ENCODE measurements around the gene BBX. TPM values are rescaled to one million over a fixed set of nuclear protein-coding genes. Genes with fewer than 3 reads are reported as not detected.

BBX gene
- total RNA-seq, 1 donor from 2014 or later, result 41.3 TPM

DNA sequence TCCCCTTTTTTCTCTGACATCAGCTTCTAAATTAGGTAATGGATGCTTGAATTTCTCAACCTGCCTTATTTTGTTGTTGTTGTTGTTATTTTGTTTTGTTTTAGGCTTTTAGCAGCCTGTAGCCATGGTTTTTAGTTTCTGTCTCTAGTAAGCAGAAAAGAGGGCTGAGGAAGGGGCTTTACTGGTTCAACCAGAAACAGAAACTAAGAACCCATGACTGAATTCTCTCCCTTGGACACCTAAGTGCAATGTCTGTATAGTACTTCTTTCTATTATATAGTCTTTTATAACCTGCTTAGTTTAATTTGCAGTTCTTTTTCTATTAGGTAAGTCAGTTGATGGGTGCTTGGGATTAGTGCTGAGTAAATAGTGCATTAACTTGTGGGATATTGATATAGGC lies 129.0 kb downstream of the BBX start:
- H3K9me3 ChIP-seq (replicated peaks), result no peaks in the 10 kb centered on the region
- no peaks in the 10 kb centered on the region for H3K27me3 ChIP-seq (ENCODE audit: low read depth)
- TF ChIP-seq, protein P1, sequence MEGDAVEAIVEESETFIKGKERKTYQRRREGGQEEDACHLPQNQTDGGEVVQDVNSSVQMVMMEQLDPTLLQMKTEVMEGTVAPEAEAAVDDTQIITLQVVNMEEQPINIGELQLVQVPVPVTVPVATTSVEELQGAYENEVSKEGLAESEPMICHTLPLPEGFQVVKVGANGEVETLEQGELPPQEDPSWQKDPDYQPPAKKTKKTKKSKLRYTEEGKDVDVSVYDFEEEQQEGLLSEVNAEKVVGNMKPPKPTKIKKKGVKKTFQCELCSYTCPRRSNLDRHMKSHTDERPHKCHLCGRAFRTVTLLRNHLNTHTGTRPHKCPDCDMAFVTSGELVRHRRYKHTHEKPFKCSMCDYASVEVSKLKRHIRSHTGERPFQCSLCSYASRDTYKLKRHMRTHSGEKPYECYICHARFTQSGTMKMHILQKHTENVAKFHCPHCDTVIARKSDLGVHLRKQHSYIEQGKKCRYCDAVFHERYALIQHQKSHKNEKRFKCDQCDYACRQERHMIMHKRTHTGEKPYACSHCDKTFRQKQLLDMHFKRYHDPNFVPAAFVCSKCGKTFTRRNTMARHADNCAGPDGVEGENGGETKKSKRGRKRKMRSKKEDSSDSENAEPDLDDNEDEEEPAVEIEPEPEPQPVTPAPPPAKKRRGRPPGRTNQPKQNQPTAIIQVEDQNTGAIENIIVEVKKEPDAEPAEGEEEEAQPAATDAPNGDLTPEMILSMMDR (IDR thresholded peaks at IDR 0.05; ENCODE audit: borderline replicate concordance), result no peak
- H3K36me3 ChIP-seq, result peaks cover 11% of the 10 kb centered on the region
- no peak overlapping the region for H3K27ac ChIP-seq (replicated peaks)
- H3K4me1 ChIP-seq, result peaks cover 4% of the 10 kb centered on the region
- DNase-seq, result no peak
- intact Hi-C loops (cut with micrococcal nuclease), result no loop called here
- no peak overlapping the region for H3K4me3 ChIP-seq

DNA sequence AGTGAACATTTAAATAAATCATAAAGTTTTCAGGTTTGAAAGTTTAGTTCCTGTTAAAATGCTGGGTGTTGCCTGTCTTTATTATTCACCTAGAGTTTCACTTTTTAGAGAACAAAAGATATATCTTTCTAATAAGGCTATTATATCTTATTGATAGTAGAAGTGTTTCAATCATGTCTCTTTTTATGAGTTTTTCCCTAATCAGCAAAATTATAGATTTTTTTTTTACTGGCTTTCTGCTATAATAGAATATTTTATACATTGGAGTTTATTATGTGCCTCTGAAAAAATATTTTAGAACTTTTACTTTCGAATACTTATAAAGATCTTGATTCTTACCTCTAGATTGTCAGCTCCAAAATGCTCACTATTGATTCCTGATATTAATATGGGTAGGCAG lies 131.5 kb downstream of the BBX start:
- no peak for DNase-seq
- Histone ChIP-seq H3K36me3 (no peaks in the 10 kb centered on the region), H3K4me1 (peaks cover 4% of the 10 kb centered on the region), H3K27ac (replicated peaks) (no peak overlapping the region), H3K4me3 (no peak overlapping the region), H3K27me3 (ENCODE audit: low read depth) (no peaks in the 10 kb centered on the region), H3K9me3 (replicated peaks) (no peaks in the 10 kb centered on the region)
- intact Hi-C loops (cut with micrococcal nuclease), result no loop called here
- TF ChIP-seq, protein P1 (IDR thresholded peaks at IDR 0.05; ENCODE audit: borderline replicate concordance), result no peak

DNA sequence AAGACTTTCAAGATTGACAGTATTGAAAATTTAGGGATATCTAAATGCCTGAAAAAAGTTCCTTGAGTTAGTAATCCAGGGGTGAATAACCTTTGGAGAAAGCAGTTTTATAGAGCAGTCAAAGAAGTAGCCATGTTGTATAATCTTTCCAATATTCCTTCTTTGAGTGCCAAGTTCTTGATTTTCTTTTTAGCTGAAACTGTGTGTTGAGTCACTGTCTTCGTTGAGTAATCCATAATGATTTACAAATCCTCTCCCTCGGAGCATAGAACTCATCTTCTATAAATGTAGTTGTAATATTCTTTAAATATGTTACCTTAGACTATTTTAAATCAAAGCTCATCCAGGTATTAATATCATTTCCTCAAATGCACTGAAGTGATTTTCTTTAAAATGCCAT lies 135.2 kb downstream of the BBX start:
- Histone ChIP-seq H3K36me3 (no peaks in the 10 kb centered on the region), H3K27me3 (ENCODE audit: low read depth) (no peaks in the 10 kb centered on the region), H3K27ac (replicated peaks) (no peak overlapping the region), H3K9me3 (replicated peaks) (no peaks in the 10 kb centered on the region), H3K4me3 (no peak overlapping the region), H3K4me1 (peaks cover 29% of the 10 kb centered on the region)
- TF ChIP-seq, protein P1 (IDR thresholded peaks at IDR 0.05; ENCODE audit: borderline replicate concordance), result no peak
- no peak for DNase-seq
- intact Hi-C loops (cut with micrococcal nuclease), result no loop called here

DNA sequence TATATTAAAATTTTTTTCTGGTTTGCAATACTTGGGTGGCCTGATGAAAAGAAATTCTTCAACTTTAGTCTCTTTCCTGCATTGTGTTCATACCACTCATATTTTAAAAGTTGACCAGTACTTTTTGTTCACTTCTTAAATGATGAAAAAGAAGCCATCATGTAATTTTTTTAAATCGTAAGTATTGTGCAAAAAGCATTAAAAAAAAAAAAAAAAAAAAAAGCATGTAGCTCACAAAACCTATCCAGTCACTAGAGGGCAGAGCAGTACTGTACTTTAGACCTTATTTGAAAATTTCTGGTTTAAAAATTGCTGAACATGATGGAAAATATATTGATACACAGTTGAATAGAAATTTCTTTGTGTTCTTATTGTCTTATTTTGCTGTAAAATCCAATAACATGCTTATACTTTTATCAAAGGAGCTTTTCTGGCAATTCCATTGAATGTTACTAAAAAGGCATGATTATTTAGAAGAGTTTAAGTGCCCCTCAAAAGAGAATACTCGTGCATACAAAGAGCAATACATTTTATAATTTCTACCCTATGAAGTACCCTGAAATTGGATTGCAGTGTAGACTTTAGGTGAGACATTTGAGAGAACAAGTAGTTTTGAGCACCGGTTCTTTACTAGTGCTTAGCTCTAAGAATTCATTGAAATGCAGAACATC lies 137.7 kb downstream of the BBX start:
- Histone ChIP-seq H3K9me3 (replicated peaks) (no peaks in the 10 kb centered on the region), H3K36me3 (no peaks in the 10 kb centered on the region), H3K4me3 (no peak overlapping the region), H3K27ac (replicated peaks) (no peak overlapping the region), H3K4me1 (peaks cover 34% of the 10 kb centered on the region), H3K27me3 (ENCODE audit: low read depth) (no peaks in the 10 kb centered on the region)
- no peak for DNase-seq
- intact Hi-C loops (cut with micrococcal nuclease), result no loop called here
- TF ChIP-seq, protein P1 (IDR thresholded peaks at IDR 0.05; ENCODE audit: borderline replicate concordance), result peak; percentile 71

DNA sequence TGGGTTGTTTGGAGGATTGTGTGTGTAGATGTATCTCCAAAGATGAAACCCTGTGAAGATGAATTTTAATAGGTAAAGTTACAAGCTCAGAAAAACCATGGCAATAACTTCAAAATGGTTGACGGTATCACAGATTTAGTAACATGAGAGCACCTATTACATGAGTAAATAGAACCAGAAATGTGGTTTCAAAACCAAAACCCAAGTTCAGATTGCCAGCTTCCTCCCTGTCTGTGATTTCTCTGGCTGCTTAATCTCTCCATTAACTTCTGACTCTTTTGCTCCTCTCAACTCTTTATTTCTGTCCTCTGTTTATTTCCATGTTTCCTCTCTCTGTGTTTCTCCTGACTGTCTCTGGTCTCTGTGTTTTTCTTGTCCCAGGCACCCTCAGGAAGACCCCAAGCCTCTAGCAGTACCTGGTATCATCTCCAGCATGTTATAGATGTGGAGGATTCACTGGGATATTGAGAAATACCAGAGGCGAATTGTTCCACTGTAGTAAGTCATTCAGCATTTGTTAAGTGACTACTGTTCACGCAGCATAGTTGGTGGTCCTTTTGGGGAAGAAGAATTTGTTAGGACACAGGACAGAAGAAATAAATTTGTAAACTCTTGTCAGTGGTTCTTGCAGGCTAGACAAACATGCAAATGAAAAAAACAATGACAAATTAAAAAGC lies 138.8 kb downstream of the BBX start:
- H3K27ac ChIP-seq (replicated peaks), result peak overlapping the region; percentile 45
- H3K36me3 ChIP-seq, result peaks cover 4% of the 10 kb centered on the region
- TF ChIP-seq, protein P1 (IDR thresholded peaks at IDR 0.05; ENCODE audit: borderline replicate concordance), result no peak
- intact Hi-C loops (cut with micrococcal nuclease), result no loop called here
- DNase-seq, result no peak
- peak overlapping the region; percentile 35 for H3K4me3 ChIP-seq
- H3K4me1 ChIP-seq, result peaks cover 34% of the 10 kb centered on the region
- no peaks in the 10 kb centered on the region for H3K27me3 ChIP-seq (ENCODE audit: low read depth)
- H3K9me3 ChIP-seq (replicated peaks), result no peaks in the 10 kb centered on the region

Data from left ventricle myocardium inferior (tissue), 1 donor.